ENCODE measurements around the gene GRID2IP. TPM values are rescaled to one million over a fixed set of nuclear protein-coding genes. Genes with fewer than 3 reads are reported as not detected.

The GRID2IP gene
- total and polyA plus RNA-seq, 10 of the 15 experiments (the other 5 are each of a cell fraction or from before 2014, with no cell fraction given): not detected

DNA sequence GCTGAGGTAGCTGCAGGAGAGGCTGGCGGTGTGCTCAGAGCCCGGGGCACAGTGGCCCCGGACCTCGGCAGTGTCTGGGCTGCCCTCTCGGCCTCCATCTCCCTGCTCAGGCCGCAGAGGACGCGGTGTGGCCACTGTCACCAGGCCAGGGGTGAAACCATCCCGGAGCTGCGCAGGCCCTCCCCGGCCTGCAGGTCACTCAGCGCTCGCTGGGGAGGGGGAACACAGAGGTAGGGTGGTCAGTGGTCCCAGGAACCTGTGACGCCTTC is 53.7 kb downstream of the GRID2IP start:
- no TSS peak for BruUV-seq (replicated peaks)
- intact Hi-C loops (cut with micrococcal nuclease; ENCODE audit: unreplicated experiment): no loop called here
- H3K36me3 ChIP-seq (ENCODE audit: control insufficient read depth in 2 of 2, insufficient read depth in 2 of 2, low read length in 1 of 2): no peaks in the 10 kb centered on the region
- no peak overlapping the region for H3K4me3 ChIP-seq
- H3K9ac ChIP-seq (ENCODE audit: control insufficient read depth, insufficient read depth, low read length): no peak overlapping the region
- no peak for FAIRE-seq
- no peak for TF ChIP-seq NKRF (conservative IDR thresholded peaks at IDR 0.05)
- TF ChIP-seq SMAD5 (IDR thresholded peaks at IDR 0.05; ENCODE audit: low read depth): no peak
- no peak for TF ChIP-seq MYC (IDR thresholded peaks at IDR 0.05; ENCODE audit: insufficient read depth, insufficient read length, insufficient replicate concordance, low read length, severe bottlenecking)
- TF ChIP-seq MTA3 (IDR thresholded peaks at IDR 0.05; ENCODE audit: borderline replicate concordance, low read length): no peak
- no peak for TF ChIP-seq KAT2A (conservative IDR thresholded peaks at IDR 0.05; ENCODE audit: control insufficient read depth, low read depth, low read length)
- no peak for TF ChIP-seq HDGF (IDR thresholded peaks at IDR 0.05)
- TF ChIP-seq, protein P1, sequence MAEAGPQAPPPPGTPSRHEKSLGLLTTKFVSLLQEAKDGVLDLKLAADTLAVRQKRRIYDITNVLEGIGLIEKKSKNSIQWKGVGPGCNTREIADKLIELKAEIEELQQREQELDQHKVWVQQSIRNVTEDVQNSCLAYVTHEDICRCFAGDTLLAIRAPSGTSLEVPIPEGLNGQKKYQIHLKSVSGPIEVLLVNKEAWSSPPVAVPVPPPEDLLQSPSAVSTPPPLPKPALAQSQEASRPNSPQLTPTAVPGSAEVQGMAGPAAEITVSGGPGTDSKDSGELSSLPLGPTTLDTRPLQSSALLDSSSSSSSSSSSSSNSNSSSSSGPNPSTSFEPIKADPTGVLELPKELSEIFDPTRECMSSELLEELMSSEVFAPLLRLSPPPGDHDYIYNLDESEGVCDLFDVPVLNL (IDR thresholded peaks at IDR 0.05; ENCODE audit: low read depth, low read length): no peak
- TF ChIP-seq, protein P2, sequence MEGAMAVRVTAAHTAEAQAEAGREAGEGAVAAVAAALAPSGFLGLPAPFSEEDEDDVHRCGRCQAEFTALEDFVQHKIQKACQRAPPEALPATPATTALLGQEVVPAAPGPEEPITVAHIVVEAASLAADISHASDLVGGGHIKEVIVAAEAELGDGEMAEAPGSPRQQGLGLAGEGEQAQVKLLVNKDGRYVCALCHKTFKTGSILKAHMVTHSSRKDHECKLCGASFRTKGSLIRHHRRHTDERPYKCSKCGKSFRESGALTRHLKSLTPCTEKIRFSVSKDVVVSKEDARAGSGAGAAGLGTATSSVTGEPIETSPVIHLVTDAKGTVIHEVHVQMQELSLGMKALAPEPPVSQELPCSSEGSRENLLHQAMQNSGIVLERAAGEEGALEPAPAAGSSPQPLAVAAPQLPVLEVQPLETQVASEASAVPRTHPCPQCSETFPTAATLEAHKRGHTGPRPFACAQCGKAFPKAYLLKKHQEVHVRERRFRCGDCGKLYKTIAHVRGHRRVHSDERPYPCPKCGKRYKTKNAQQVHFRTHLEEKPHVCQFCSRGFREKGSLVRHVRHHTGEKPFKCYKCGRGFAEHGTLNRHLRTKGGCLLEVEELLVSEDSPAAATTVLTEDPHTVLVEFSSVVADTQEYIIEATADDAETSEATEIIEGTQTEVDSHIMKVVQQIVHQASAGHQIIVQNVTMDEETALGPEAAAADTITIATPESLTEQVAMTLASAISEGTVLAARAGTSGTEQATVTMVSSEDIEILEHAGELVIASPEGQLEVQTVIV (IDR thresholded peaks at IDR 0.05; ENCODE audit: borderline replicate concordance, partially characterized antibody): no peak
- TF ChIP-seq ATF3 (IDR thresholded peaks at IDR 0.05; ENCODE audit: borderline replicate concordance, extremely low read depth, low read depth, low read length): no peak
- ATAC-seq: no peak
- no peak for DNase-seq (ENCODE audit: low read depth, low spot score)
- H3K4me2 ChIP-seq (ENCODE audit: control insufficient read depth, insufficient read depth): no peak overlapping the region
- no peaks in the 10 kb centered on the region for H4K20me1 ChIP-seq (ENCODE audit: control insufficient read depth, insufficient read depth)
- H3K79me2 ChIP-seq (ENCODE audit: control insufficient read depth, insufficient read depth, low read length): no peaks in the 10 kb centered on the region
- H3K9me3 ChIP-seq (replicated peaks; ENCODE audit: control insufficient read depth, insufficient read depth, low read length): no peaks in the 10 kb centered on the region
- ChIA-PET CTCF (no interaction called here), SMC1A (ENCODE audit: uncharacterized antibody, unreplicated experiment) (no interaction called here), POLR2A (no interaction called here), RAD21 (ENCODE audit: unreplicated experiment) (no interaction called here)
- WGBS (ENCODE audit: insufficient coverage, insufficient replicate concordance, low lambda C conversion rate, missing lambda C conversion rate): 81% methylated on average over 14 of the region's 14 CpGs
- H2AFZ ChIP-seq (ENCODE audit: control insufficient read depth, low read depth, low read length): no peak overlapping the region
- H3K27me3 ChIP-seq (replicated peaks in 1 of 2; ENCODE audit: control insufficient read depth in 2 of 2, insufficient read depth in 2 of 2, low read length in 1 of 2): no peaks in the 10 kb centered on the region
- no peaks in the 10 kb centered on the region for H3K4me1 ChIP-seq (ENCODE audit: control insufficient read depth, insufficient read depth, low read length)
- H3K27ac ChIP-seq (ENCODE audit: control insufficient read depth, insufficient read depth): no peak overlapping the region
- in situ Hi-C loops (cut with MboI): no loop called here

Measured in GM12878 (cell line).